GM18511 (cell line): ENCODE measurements around the gene FOSL1.

Experiments used
- ATAC-seq: cut with Tn5 transposase; IDR thresholded peaks from one replicate; pipeline ENCODE4 v1.9.1; 2021; ENCODE audit warnings: mild to moderate bottlenecking, moderate library complexity; ENCODE audit not compliant: unreplicated experiment

The FOSL1 gene

GRCh38 chr11:65864706-65865471 is 35.3 kb downstream of the FOSL1 start:
- ATAC-seq: no peak

GRCh38 chr11:65863889-65864705 is 36.1 kb downstream of the FOSL1 start:
- no peak for ATAC-seq

GRCh38 chr11:65862941-65863888 is 37.0 kb downstream of the FOSL1 start:
- no peak for ATAC-seq

GRCh38 chr11:65862191-65862735 is 37.9 kb downstream of the FOSL1 start:
- ATAC-seq: no peak

- ATAC-seq: no peak
Observed at GRCh38 chr11:65861533-65862183, 38.5 kb downstream of the FOSL1 start.

GRCh38 chr11:65861165-65861505 is 39.1 kb downstream of the FOSL1 start:
- no peak for ATAC-seq

- ATAC-seq: peak; percentile 39
Observed at GRCh38 chr11:65860278-65861164, 39.7 kb downstream of the FOSL1 start, which contains the start of gene MUS81. Gene MUS81, plus strand, starts transcription at chr11:65860433. Its CDS starts 321 bp downstream, at chr11:65860754.

GRCh38 chr11:65859812-65860277 is 40.3 kb downstream of the FOSL1 start:
- ATAC-seq: no peak

- ATAC-seq: peak; percentile 62
Observed at GRCh38 chr11:65859095-65859811, 40.9 kb downstream of the FOSL1 start.

- no peak for ATAC-seq
Observed at GRCh38 chr11:65858681-65859087, 41.5 kb downstream of the FOSL1 start.

GRCh38 chr11:65857853-65858680 is 42.1 kb downstream of the FOSL1 start, which contains the start of gene CFL1:
Gene CFL1, minus strand, starts transcription at chr11:65858180. Its CDS starts 81 bp downstream, at chr11:65858099.
- ATAC-seq: peak; percentile 47

- ATAC-seq: peak; percentile 2
Observed at GRCh38 chr11:65857500-65857852, 42.7 kb downstream of the FOSL1 start.

- peak; percentile 35 for ATAC-seq
Observed at GRCh38 chr11:65856689-65857499, 43.3 kb downstream of the FOSL1 start.

- ATAC-seq: no peak
Observed at GRCh38 chr11:65855927-65856363, 44.2 kb downstream of the FOSL1 start.

GRCh38 chr11:65854852-65855837 is 45.0 kb downstream of the FOSL1 start:
- ATAC-seq: no peak
